Liver (tissue), 3 donors: ENCODE data around the gene TGM3.

Experiments used
- CTCF ChIP-seq: fragments of 150-350 bp; IDR thresholded peaks from 2 replicates; pipeline ENCODE4 v1.5.1; 2017; ENCODE audit warnings: improper control_type of control experiment, low read depth, low read length; ENCODE audit not compliant: missing input control
- JUND ChIP-seq, 2 donors: IDR thresholded peaks; 2 replicates each; pipeline ENCODE4 v1.6.1; 2016; ENCODE audit warnings: antibody characterized with exemption in 2 of 2
- REST ChIP-seq: IDR thresholded peaks from 2 replicates; pipeline ENCODE4 v1.6.1; 2016; ENCODE audit warnings: antibody characterized with exemption, mild to moderate bottlenecking
- SP1 ChIP-seq: IDR thresholded peaks from 2 replicates; pipeline ENCODE4 v1.6.1; 2018; ENCODE audit warnings: antibody characterized with exemption, mild to moderate bottlenecking
- TAF1 ChIP-seq: conservative IDR thresholded peaks from 2 replicates; pipeline ENCODE4 v1.6.1; 2016; ENCODE audit warnings: antibody characterized with exemption, mild to moderate bottlenecking
- donor health status: healthy.
- donor health status: healthy.

- no peak for TF ChIP-seq CTCF
- TF ChIP-seq SP1, result peak; percentile 85
- peak; percentile 31 for TF ChIP-seq REST
- TF ChIP-seq JUND (IDR thresholded peaks at IDR 0.05), result peak in 1 of 2 donors; percentile 17
- TF ChIP-seq TAF1, result no peak
These were observed 7.9 kb downstream of the TGM3 start for GRCh38 chr20:2303673-2304072.
